Pons (tissue), 1 donor: ENCODE data around the gene SPR.

Source experiments
- DNase-seq: peaks from one replicate; pipeline ENCODE4 v3.0.0-alpha.2; 2016; ENCODE audit warnings: low spot score

SPR gene

DNA sequence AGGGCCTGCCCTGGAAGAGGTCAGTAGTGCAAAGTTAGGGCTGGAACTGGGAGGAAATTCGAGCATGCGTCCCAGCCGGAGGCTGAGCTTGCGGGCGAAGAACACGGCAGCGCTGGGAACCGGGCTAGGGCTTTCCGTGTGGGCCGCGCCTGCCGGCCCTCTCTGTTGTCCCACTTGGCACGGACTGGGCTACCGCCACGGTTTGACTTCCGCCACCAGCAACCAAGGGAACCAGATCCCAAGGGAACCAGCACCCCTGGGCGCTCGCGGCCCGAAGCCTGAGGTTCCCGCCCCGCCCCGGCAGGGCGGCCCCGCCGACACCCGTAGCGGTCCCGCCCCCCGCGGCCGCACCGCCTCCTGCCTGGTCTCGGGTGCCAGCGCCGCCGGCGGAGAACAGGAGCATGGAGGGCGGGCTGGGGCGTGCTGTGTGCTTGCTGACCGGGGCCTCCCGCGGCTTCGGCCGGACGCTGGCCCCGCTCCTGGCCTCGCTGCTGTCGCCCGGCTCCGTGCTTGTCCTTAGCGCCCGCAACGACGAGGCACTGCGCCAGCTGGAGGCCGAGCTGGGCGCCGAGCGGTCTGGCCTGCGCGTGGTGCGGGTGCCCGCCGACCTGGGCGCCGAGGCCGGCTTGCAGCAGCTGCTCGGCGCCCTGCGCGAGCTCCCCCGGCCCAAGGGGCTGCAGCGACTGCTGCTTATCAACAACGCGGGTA, at the start of gene SPR:
SPR (plus strand) TSS at position 377 of the 708 bp plus-strand sequence; CDS start at position 402, 25 bp downstream.
- DNase-seq: peak; percentile 56

GRCh38 chr2:72840066-72840465, 47.1 kb upstream of the SPR start:
- no peak for DNase-seq

GRCh38 chr2:72841462-72842125, 45.6 kb upstream of the SPR start:
- DNase-seq: no peak

GRCh38 chr2:72843301-72843700, 43.9 kb upstream of the SPR start:
- no peak for DNase-seq

DNA sequence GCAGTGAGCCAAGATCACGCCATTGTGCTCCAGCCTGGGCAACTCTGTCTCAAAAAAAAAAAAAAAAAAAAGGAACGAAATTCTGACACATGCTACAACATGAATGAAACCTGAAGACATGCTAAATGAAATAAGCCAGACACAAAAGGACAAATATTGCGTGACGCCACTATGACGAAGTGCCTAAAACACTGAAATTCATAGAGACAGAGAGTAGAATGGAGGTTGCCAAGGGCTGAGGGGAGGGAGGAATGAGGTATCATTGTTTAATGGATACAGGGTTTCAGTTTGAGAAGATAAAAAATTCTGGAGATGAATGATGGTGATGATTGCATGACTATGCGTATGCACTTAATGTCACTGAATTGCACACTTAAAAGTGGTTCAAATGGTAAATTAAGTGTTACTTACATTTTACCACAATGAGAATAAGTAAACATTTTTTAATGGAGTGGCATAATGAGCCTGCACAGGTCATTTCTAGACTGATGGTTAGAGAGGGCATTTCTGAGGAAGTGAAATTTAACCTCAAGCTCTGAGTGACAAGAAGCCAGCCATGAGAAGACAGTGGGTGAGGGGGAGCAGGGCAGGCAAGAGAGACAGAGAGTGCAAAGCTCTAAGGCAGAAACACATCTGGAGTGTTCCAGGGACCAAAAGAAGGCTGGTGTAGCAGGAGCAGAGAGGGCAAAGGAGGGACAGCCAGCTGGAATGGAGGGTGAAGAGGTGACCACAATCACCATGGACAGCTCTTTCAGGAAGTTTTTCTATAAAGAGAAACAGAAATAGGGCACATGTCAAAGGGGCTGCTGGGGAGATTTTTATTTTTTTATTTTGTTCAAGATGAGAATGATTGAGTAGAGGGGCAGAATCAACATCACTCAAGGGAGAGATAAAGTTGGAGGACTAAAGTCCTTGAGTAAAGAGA, 40.8 kb upstream of the SPR start:
- DNase-seq: no peak

GRCh38 chr2:72847534-72848315, 39.5 kb upstream of the SPR start:
- DNase-seq: no peak

DNA sequence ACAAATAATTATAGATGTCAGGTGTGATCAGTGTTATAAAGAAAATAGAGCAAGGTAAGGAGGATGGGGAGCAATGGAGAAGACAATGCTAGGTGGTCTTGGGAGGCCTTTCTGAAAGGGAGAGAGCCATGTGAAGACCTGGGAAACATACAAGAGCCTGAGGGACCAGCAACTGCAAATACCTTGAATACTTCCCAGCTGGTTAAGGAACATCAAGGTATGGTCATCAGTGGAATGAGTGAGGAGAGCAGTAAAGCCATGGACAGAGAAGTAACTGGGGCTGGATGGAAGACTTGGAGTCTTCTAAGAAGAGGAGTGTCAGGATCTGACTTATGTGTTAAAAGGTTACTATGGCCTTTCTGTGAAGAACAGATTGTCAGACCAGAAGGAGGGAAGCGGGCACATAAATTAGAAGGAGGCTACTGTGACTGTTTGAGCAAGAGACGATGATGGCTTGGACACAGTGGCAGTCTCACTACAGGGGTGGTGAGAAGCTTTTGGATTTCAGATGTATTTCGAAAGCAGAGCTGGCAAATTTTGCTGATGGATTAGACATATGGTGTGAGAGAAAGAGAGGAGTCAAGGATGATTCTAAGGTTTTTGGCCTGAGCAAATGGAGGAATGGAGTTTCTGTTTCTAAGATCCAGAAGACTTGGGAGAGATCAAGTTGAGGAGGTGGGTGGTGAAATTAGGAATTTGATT, 38.6 kb upstream of the SPR start:
- DNase-seq: no peak

GRCh38 chr2:72849138-72849462, 38.1 kb upstream of the SPR start:
- no peak for DNase-seq

DNA sequence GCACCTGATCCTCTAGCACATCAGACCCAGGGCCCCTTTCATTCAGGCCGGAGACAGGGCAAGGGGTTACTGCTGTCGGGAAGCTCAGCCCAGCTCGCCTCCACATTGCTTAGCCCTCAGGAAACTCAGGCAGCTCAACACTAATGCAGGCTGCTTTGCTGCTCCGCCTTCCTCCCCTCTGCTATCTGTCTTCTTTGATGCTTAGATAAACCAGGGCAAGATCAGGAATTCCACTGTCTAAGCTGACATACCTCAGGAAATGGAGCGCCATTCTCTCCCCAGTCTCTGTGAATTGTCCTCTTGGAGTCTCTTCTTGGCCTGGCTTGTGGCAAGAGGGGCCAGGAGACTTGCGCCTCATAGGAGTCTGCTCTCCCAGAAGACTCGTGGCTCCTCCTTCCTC, 35.9 kb upstream of the SPR start:
- DNase-seq: no peak

GRCh38 chr2:72859831-72860262, 27.4 kb upstream of the SPR start:
- peak; percentile 82 for DNase-seq

DNA sequence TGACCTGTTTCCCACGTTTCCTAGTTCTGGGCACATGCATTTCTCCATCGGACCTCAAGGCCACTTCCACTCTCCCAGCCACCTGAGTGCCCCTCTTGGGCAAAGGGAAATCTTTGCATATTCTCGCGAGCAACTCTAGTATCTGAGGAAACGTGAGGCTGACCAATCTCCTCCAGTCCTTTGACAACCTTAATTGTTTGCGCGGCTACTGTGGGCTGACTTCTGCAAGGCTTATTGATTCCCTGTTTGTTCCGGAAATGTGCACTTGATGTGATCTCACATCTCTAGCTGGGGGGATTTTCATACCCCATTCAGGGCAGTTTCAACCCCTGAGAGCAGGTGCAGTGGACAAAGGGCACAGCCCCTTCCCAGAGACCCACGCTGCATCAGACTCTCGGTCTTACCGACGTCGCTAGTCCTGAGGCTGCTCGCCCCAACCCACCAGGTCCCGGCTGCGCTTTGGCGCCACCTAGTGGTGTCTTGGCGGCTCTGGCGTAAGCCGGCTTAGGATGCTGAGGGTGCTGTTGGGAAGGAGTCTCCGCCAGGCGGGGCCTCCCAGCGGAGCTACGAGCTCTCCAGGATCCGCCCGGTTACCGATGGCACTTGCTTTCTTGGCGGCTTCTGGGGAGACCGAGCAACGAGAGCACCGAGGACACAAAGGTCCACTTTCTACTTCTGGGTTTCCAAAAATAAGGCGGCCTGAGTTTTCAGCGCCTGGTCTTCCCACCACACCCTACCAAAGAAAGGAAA, 24.8 kb upstream of the SPR start:
- peak; percentile 82 for DNase-seq

DNA sequence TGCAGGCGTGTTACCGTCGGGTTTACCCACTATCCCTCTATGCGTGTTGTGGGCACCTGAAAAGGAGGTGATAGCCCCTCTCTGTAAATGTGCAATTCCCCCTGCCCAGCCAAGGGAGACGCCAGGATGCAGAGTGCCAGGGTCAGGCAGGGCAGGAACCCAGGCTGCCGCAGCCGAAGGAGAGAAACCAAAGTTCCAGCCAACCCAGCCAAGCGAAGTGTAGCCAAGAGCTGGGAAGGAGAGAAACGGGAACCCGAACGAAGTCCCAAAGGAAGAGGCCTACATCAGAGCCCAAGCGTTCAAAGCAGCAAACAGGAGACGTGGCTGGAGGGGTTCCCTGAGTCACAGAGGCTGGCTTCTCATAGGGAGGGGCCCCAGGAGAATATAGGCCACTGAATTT, 24.2 kb upstream of the SPR start:
- DNase-seq: no peak

GRCh38 chr2:72864500-72864899, 22.7 kb upstream of the SPR start:
- no peak for DNase-seq

DNA sequence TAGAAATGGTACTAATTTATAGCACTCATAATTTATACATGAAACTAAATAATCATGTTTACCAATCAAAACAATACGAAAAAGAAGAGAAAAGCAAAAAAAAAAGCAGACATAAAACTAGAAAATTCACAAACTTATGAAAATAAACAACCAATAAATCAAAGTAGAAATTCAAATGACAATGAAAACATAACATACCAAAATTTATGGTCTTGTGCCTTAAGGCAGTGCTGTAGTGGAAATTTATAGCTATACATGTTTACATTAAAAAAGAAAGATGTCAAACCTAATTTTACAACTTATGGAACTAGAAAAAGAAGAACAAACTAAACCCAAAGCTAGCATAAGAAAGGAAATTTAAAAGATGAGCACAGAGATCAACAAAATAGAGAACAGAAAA, 16.1 kb upstream of the SPR start:
- DNase-seq: no peak

- DNase-seq: no peak
These were observed 15.3 kb upstream of the SPR start for GRCh38 chr2:72871880-72872279.

GRCh38 chr2:72883356-72883962, 3.7 kb upstream of the SPR start:
- DNase-seq: no peak

- peak; percentile 11 for DNase-seq
These were observed 640 bp upstream of the SPR start for GRCh38 chr2:72886505-72887031.

DNA sequence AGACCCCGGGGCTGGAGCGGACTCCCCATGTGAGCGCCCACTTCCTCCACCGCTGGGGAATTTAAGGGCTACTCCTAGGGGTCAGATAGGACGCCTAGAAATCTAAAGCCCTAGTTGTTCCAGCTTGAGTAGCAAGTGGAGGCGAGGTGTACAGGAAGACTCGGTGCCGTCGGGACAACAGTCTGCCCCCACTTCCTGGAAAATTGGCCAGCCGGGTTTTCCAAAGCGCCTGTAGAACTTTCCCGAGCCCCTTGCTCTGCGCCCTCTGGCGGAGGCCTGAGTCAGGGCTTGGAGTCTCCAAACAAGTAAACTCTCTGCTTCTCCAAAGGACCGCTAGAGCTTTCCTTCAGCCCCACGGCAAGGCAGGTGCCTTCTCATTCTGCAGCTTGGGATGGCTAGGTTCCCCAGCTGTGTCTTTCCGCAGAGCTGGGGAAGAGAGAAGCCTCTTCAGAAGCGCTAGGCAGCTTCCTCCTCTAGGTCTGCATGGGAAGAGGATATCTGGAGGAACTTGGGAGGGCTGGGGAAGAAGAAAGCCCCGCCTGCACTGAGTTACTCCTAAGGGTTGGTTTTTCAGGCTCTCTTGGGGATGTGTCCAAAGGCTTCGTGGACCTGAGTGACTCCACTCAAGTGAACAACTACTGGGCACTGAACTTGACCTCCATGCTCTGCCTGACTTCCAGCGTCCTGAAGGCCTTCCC, 681 bp downstream of the SPR start:
- DNase-seq: peak; percentile 83
